HFFc6 (cell line): Measurements from ENCODE around the gene SOX6. TPM values are rescaled to one million over a fixed set of nuclear protein-coding genes. Genes with fewer than 3 reads are reported as not detected.

ENCODE experiments used
- DNase-seq: peaks from one replicate; pipeline ENCODE4 v3.0.0-alpha.2; 2018
- H3K27ac Mint-ChIP-seq: 2 replicates; pipeline ENCODE4 v1.8.0; 2020; ENCODE audit warnings: mild to moderate bottlenecking, mixed read lengths
- H3K27me3 Mint-ChIP-seq: 2 replicates; pipeline ENCODE4 v1.8.0; 2021; ENCODE audit warnings: mild to moderate bottlenecking, moderate library complexity, mixed read lengths; ENCODE audit not compliant: insufficient read depth
- H3K36me3 Mint-ChIP-seq: 2 replicates; pipeline ENCODE4 v1.8.0; 2021; ENCODE audit warnings: low read depth, mixed read lengths
- H3K4me1 Mint-ChIP-seq: 2 replicates; pipeline ENCODE4 v1.8.0; 2020; ENCODE audit warnings: low read depth, mixed read lengths
- H3K4me3 Mint-ChIP-seq: 2 replicates; pipeline ENCODE4 v1.8.0; 2020; ENCODE audit warnings: mild to moderate bottlenecking, moderate library complexity, mixed read lengths
- H3K9me3 Mint-ChIP-seq: 2 replicates; pipeline ENCODE4 v1.8.0; 2020; ENCODE audit warnings: mild to moderate bottlenecking, mixed read lengths
- total RNA-seq, 6 experiments: library from RNA; stranded (reverse); fragmentation: NEBNext Ultra II Directional; extraction: Animal tissue kit (Norgen Biotek cat#: 25700); gene quantifications; 2 replicates in 1 of 6; 3 replicates in 5 of 6; pipeline ENCODE4 v1.2.3, GENCODE V29; 2021
- TF ChIP-seq, protein P1 (sequence below): fragments of 200-600 bp; sonication (generic); IDR thresholded peaks from 2 replicates; pipeline ENCODE4 v1.5.0; 2021; ENCODE audit warnings: antibody characterized with exemption, mild to moderate bottlenecking

Gene SOX6
- total RNA-seq, 6 experiments from 2014 or later = 0.66 to 6.5 (median 1.4) TPM

DNA sequence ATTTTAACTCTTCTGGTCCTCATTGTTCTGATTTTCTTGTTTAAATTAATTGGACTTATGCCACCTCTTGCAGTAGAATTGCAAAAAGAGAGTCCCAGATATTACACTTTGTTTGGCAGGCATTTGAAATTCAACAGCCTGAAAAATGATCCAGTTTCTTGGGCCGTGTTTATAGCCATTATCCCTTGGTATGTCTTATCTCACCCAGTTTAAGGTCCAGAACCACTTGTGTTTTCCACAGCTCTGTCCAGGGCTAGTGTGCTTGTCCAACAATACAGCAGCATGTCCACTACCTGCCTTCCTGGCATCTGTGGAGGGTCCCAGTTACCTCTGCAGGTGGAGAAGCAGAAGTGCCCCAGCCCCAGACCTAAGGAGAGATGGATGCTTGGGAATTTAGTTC is 397.4 kb downstream of the SOX6 start:
- no peak for DNase-seq
- no peaks in the 10 kb centered on the region for H3K9me3 Mint-ChIP-seq
- H3K36me3 Mint-ChIP-seq = no peaks in the 10 kb centered on the region
- H3K4me3 Mint-ChIP-seq = no peak overlapping the region
- TF ChIP-seq, protein P1, sequence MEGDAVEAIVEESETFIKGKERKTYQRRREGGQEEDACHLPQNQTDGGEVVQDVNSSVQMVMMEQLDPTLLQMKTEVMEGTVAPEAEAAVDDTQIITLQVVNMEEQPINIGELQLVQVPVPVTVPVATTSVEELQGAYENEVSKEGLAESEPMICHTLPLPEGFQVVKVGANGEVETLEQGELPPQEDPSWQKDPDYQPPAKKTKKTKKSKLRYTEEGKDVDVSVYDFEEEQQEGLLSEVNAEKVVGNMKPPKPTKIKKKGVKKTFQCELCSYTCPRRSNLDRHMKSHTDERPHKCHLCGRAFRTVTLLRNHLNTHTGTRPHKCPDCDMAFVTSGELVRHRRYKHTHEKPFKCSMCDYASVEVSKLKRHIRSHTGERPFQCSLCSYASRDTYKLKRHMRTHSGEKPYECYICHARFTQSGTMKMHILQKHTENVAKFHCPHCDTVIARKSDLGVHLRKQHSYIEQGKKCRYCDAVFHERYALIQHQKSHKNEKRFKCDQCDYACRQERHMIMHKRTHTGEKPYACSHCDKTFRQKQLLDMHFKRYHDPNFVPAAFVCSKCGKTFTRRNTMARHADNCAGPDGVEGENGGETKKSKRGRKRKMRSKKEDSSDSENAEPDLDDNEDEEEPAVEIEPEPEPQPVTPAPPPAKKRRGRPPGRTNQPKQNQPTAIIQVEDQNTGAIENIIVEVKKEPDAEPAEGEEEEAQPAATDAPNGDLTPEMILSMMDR = no peak
- H3K4me1 Mint-ChIP-seq = peaks cover 6% of the 10 kb centered on the region
- no peaks in the 10 kb centered on the region; the same call in none of the 2 replicates for H3K27me3 Mint-ChIP-seq
- H3K27ac Mint-ChIP-seq = no peak overlapping the region

DNA sequence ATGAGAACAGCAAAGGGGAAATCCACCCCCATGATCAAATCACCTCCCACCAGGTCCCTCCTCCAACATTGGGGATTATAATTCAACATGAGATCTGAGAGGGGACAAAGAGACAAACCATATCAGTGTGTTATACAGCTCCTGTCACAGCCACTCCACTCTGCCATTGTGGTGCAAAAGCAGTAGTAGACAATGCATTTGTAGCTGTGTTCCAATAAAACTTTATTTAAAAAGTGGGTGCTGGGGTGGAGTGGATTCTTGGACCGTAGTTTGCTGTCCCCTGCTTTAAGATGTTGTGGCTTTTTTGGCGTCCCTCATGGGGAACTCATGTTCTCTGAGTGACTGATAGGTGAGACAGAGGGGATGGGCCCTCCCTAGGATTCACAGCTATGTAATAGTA is 399.1 kb downstream of the SOX6 start:
- H3K36me3 Mint-ChIP-seq = no peaks in the 10 kb centered on the region
- peaks cover 6% of the 10 kb centered on the region for H3K4me1 Mint-ChIP-seq
- no peak for DNase-seq
- H3K27ac Mint-ChIP-seq = no peak overlapping the region
- H3K9me3 Mint-ChIP-seq = no peaks in the 10 kb centered on the region
- H3K4me3 Mint-ChIP-seq = no peak overlapping the region
- no peaks in the 10 kb centered on the region; the same call in none of the 2 replicates for H3K27me3 Mint-ChIP-seq
- TF ChIP-seq, protein P1 = no peak

DNA sequence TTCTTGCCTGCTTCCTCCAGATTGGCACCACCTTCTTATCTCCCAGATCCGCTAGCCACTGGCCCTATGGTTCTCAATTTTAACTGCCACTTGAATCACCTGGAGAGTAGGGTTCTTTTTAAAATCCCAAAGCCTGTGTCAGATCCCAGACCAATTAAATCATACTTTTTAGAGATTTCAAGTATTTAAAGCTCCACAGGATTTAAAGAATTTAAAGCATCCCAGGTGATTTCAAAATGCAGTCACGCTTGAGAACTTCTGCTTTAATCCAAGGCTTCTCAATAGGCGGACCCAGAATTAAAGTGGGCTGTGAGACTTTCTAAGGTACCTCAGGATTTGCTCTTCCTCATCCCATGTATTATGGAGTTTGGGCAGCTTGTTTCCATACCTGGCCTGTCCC is 400.0 kb downstream of the SOX6 start:
- no peaks in the 10 kb centered on the region; the same call in none of the 2 replicates for H3K27me3 Mint-ChIP-seq
- no peak overlapping the region for H3K4me3 Mint-ChIP-seq

DNA sequence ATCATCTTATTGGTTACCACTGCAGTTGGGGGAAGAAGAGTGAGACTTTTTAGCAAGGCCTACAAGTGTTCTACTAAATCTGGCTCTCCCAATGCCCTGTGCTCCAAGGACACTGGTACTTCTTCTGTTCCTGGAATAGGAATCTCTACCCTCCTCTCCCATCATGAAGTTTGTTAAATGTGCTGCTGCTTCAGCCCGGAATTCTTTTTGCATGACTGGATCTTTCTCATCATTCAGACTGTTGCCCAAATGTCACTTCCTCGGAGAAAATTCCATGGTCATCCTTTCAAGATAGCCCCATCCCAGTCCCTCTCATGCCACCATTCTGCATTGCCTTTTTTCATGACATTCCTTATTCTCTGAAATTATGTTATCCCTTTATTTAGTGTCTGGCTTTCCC is 400.8 kb downstream of the SOX6 start:
- no peak overlapping the region for H3K27ac Mint-ChIP-seq
- peaks cover 6% of the 10 kb centered on the region for H3K4me1 Mint-ChIP-seq
- no peaks in the 10 kb centered on the region for H3K9me3 Mint-ChIP-seq
- no peak for DNase-seq
- H3K27me3 Mint-ChIP-seq = no peaks in the 10 kb centered on the region; the same call in none of the 2 replicates
- TF ChIP-seq, protein P1 = no peak
- no peaks in the 10 kb centered on the region for H3K36me3 Mint-ChIP-seq
- H3K4me3 Mint-ChIP-seq = no peak overlapping the region; the same call in 1 of the 2 replicates

More for the DNA sequence above, 400.0 kb downstream of the SOX6 start:
- H3K36me3 Mint-ChIP-seq = no peaks in the 10 kb centered on the region
- peaks cover 6% of the 10 kb centered on the region for H3K4me1 Mint-ChIP-seq
- no peak for DNase-seq
- H3K9me3 Mint-ChIP-seq = no peaks in the 10 kb centered on the region
- TF ChIP-seq, protein P1 = no peak
- no peak overlapping the region for H3K27ac Mint-ChIP-seq

DNA sequence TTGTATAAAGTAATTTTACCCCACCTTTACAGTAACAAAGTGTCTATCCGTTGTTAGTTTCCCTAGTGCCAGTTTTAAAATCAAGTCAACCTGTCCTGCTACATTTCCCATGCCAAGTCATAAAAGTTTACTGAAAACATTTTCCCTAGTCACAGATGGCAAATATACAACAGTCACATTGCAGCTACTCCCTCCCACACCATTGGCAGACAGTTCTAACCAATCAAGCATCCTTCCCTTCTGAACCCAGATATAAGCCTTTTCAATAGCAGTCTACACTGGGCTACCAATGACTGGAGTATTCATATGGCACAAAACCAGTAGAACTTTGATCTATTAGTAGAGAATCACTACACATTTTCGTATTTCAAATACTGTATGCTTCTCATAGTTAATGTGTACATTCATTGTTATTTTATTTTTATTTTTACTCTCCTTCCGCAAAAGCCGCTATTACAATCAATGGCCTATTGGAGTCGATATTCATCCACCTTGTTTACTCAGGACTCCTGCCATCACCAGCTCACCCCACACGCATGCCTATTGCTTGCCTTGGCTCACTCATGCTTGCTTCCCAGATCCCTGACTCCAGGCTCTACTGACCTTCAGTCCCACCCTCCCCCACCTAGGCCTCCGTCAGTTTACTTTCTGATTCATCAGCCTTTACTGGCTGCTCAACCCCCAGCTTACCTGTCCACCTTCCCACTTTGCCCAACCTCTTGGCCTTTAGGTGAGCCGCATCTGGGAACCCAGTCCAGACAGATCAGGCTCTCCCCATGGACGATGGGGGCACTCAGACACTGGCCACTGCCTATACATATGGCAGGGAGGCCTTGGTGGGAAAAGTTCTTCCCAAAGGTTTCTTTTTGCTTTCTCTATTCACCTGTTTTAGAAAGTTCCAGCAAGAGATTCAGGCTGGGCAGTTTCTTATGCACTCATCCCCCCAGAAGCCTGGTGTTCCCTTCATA is 408.4 kb downstream of the SOX6 start:
- Mint-ChIP-seq H3K4me3 (no peak overlapping the region), H3K27me3 (peaks cover 5% of the 10 kb centered on the region), H3K4me1 (no peaks in the 10 kb centered on the region), H3K27ac (no peak overlapping the region), H3K36me3 (no peaks in the 10 kb centered on the region), H3K9me3 (peaks cover 11% of the 10 kb centered on the region; the same call in 1 of the 2 replicates)
- TF ChIP-seq, protein P1 = no peak
- DNase-seq = no peak
